ENCODE results near the gene OR3A3.
"Not testable (repeated sequence)": the region's sequence is repeated elsewhere in the genome, so short reads cannot be mapped to it uniquely, and the experiment has no call there.

DNA sequence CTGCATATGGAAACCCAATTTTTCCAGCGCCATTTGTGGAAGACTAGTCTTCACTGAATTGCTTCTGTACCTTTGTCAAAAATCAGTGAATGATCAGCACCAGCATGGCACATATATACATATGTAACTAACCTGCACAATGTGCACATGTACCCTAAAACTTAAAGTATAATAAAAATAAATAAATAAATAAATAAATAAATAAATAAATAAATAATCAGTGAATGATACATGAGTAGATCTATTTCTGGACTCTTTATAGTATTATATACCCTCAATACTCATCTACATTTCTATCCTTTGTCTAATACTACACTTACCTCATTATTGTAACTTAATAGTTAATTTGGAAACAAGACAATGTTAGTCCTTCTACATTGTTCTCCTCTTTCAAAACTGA is 7.3 kb upstream of the OR3A3 start:
- not testable (repeated sequence) for TF ChIP-seq ZNF274 (IDR thresholded peaks at IDR 0.05; ENCODE audit: low read depth, low read length); YY1 (IDR thresholded peaks at IDR 0.05; ENCODE audit: insufficient read depth, insufficient read length)

Data from NT2/D1 (cell line).